Stimulated activated CD8-positive, alpha-beta memory T cell treated with anti-CD3 and anti-CD28 coated beads, Interleukin-12 subunit alpha, Interleukin-12 subunit beta, amount 100 ng/mL, for 24 hours (primary cell): ENCODE results near the gene GOLGA5.
"Not testable (repeated sequence)": the region's sequence is repeated elsewhere in the genome, so short reads cannot be mapped to it uniquely, and the experiment has no call there.

ENCODE experiments used
- DNase-seq: peaks from one replicate; pipeline ENCODE4 v3.0.0-alpha.2; 2020; ENCODE audit errors: extremely low read depth

GOLGA5 gene

GRCh38 chr14:92793709-92794546, at the start of gene GOLGA5:
TSS of gene GOLGA5 (plus strand) at chr14:92794305. CDS start at chr14:92797438, 3,133 bp downstream.
- DNase-seq: peak; percentile 92

GRCh38 chr14:92747701-92748258, 46.3 kb upstream of the GOLGA5 start:
- DNase-seq: no peak

GRCh38 chr14:92748259-92749016, 45.7 kb upstream of the GOLGA5 start, which contains the start of gene LGMN:
TSS of gene LGMN (minus strand) at chr14:92748627. CDS start at chr14:92732786, 15,841 bp downstream.
- DNase-seq: peak; percentile 47

GRCh38 chr14:92750222-92750728, 43.8 kb upstream of the GOLGA5 start:
- DNase-seq: not testable (repeated sequence)

GRCh38 chr14:92750994-92751400, 43.1 kb upstream of the GOLGA5 start:
- DNase-seq: no peak

GRCh38 chr14:92751819-92752218, 42.3 kb upstream of the GOLGA5 start:
- no peak for DNase-seq

GRCh38 chr14:92753250-92753649, 40.9 kb upstream of the GOLGA5 start:
- no peak for DNase-seq

GRCh38 chr14:92754966-92755365, 39.1 kb upstream of the GOLGA5 start:
- DNase-seq: no peak

- no peak for DNase-seq
These were observed 38.6 kb upstream of the GOLGA5 start for GRCh38 chr14:92755495-92755894.

- DNase-seq: no peak
These were observed 37.7 kb upstream of the GOLGA5 start for GRCh38 chr14:92756446-92756845.

- DNase-seq: no peak
These were observed 34.8 kb upstream of the GOLGA5 start for GRCh38 chr14:92759300-92759678.

- DNase-seq: no peak
These were observed 34.2 kb upstream of the GOLGA5 start for GRCh38 chr14:92759679-92760523.

GRCh38 chr14:92760524-92760805, 33.6 kb upstream of the GOLGA5 start:
- DNase-seq: no peak

- not testable (repeated sequence) for DNase-seq
These were observed 30.2 kb upstream of the GOLGA5 start for GRCh38 chr14:92763666-92764631.

GRCh38 chr14:92768236-92768635, 25.9 kb upstream of the GOLGA5 start:
- not testable (repeated sequence) for DNase-seq

GRCh38 chr14:92768795-92769194, 25.3 kb upstream of the GOLGA5 start:
- no peak for DNase-seq

- DNase-seq: no peak
These were observed 23.6 kb upstream of the GOLGA5 start for GRCh38 chr14:92770484-92770883.

GRCh38 chr14:92774572-92774971, 19.5 kb upstream of the GOLGA5 start:
- DNase-seq: no peak

GRCh38 chr14:92775292-92775691, 18.8 kb upstream of the GOLGA5 start:
- not testable (repeated sequence) for DNase-seq

GRCh38 chr14:92778868-92779565, 15.1 kb upstream of the GOLGA5 start:
- DNase-seq: not testable (repeated sequence)
